ENCODE results near the gene SSBP3. TPM values are rescaled to one million over a fixed set of nuclear protein-coding genes. Genes with fewer than 3 reads are reported as not detected.
A peak's percentile ranks its signal among the peaks of the same experiment; 100 is the strongest.

Gene SSBP3
- polyA plus RNA-seq, 1 donor (not counting 4 experiments of a cell fraction or from before 2014, with no cell fraction given) = 16.9 TPM

DNA sequence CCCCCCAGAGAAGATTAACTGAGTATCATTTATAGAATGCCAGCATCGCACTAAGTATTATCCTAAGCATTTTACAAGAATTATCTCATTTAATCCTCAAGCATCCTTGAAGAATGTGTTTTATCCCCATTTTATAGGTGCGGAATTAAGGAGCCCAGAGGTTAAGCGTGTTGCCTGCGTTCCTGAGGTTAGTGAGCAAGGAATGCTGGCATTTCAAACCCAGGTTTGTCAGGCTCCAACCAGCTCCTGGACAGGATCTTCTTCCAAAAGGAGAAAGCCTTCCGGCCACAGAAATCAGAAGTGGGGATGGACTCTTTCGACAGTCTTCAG is 82.3 kb downstream of the SSBP3 start:
- dilution Hi-C loops (cut with MboI; ENCODE audit: extremely low pct_ligation_motif_present, low sequenced_read_pairs) = no loop called here
- H3K4me1 ChIP-seq (ENCODE audit: control insufficient read depth, extremely low read depth, insufficient read depth, low read length) = peaks cover 48% of the 10 kb centered on the region
- H3K9me1 ChIP-seq (ENCODE audit: control insufficient read depth, extremely low read depth, insufficient read depth, low read length) = peaks cover 3% of the 10 kb centered on the region
- peak overlapping the region; percentile 46 for H3K9ac ChIP-seq (ENCODE audit: control insufficient read depth, extremely low read depth, insufficient read depth, low read length)
- H3K27ac ChIP-seq (ENCODE audit: control insufficient read depth, insufficient read depth, low read length) = peak overlapping the region; percentile 59
- no peaks in the 10 kb centered on the region for H4K20me1 ChIP-seq (ENCODE audit: control insufficient read depth, extremely low read depth, insufficient read depth, low read length)
- DNase-seq (ENCODE audit: low read depth, low spot score) (peak; percentile 63), FAIRE-seq (peak; percentile 88)
- H3K4me3 ChIP-seq (ENCODE audit: control insufficient read depth in 2 of 3, extremely low read depth in 1 of 3, insufficient read depth in 2 of 3, low read depth in 1 of 3, low read length in 3 of 3) = peak overlapping the region in 2 of 3 experiments; percentile 33 to 48
- H3K36me3 ChIP-seq (ENCODE audit: control insufficient read depth in 2 of 2, extremely low read depth in 1 of 2, insufficient read depth in 2 of 2, low read length in 2 of 2) = peaks cover 0 to 2% of the 10 kb centered on the region in 2 experiments
- H3K4me2 ChIP-seq (ENCODE audit: control insufficient read depth, extremely low read depth, insufficient read depth, low read depth, low read length) = peak overlapping the region; percentile 79
- H3K9me3 ChIP-seq (ENCODE audit: control insufficient read depth, low read depth, low read length) = no peaks in the 10 kb centered on the region
- TF ChIP-seq, protein P1, sequence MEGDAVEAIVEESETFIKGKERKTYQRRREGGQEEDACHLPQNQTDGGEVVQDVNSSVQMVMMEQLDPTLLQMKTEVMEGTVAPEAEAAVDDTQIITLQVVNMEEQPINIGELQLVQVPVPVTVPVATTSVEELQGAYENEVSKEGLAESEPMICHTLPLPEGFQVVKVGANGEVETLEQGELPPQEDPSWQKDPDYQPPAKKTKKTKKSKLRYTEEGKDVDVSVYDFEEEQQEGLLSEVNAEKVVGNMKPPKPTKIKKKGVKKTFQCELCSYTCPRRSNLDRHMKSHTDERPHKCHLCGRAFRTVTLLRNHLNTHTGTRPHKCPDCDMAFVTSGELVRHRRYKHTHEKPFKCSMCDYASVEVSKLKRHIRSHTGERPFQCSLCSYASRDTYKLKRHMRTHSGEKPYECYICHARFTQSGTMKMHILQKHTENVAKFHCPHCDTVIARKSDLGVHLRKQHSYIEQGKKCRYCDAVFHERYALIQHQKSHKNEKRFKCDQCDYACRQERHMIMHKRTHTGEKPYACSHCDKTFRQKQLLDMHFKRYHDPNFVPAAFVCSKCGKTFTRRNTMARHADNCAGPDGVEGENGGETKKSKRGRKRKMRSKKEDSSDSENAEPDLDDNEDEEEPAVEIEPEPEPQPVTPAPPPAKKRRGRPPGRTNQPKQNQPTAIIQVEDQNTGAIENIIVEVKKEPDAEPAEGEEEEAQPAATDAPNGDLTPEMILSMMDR (optimal IDR thresholded peaks at IDR 0.05 in 1 of 3, IDR thresholded peaks at IDR 0.05 in 1 of 3, conservative IDR thresholded peaks at IDR 0.05 in 1 of 3; ENCODE audit: extremely low read depth in 1 of 3, insufficient read depth in 2 of 3, low read length in 3 of 3) = no peak
- TF ChIP-seq EZH2 (IDR thresholded peaks at IDR 0.05; ENCODE audit: low read length) = no peak
- no peak overlapping the region for H2AFZ ChIP-seq (ENCODE audit: control insufficient read depth, low read length)
- H3K79me2 ChIP-seq (ENCODE audit: control insufficient read depth, insufficient read depth, low read length) = peaks cover 11% of the 10 kb centered on the region
- no peaks in the 10 kb centered on the region for H3K27me3 ChIP-seq (ENCODE audit: control insufficient read depth, extremely low read depth, insufficient read depth, low read length)

GRCh38 chr1:54323324-54323739 is 82.9 kb downstream of the SSBP3 start:
- Histone ChIP-seq H3K9me1 (ENCODE audit: control insufficient read depth, extremely low read depth, insufficient read depth, low read length) (peaks cover 3% of the 10 kb centered on the region), H3K4me1 (ENCODE audit: control insufficient read depth, extremely low read depth, insufficient read depth, low read length) (peaks cover 43% of the 10 kb centered on the region), H3K4me2 (ENCODE audit: control insufficient read depth, extremely low read depth, insufficient read depth, low read depth, low read length) (peak overlapping the region; percentile 79), H3K9me3 (ENCODE audit: control insufficient read depth, low read depth, low read length) (no peaks in the 10 kb centered on the region), H3K4me3 (ENCODE audit: control insufficient read depth in 2 of 3, extremely low read depth in 1 of 3, insufficient read depth in 2 of 3, low read depth in 1 of 3, low read length in 3 of 3) (peak overlapping the region in 2 of 3 experiments; percentile 33 to 48), H2AFZ (ENCODE audit: control insufficient read depth, low read length) (no peak overlapping the region), H3K36me3 (ENCODE audit: control insufficient read depth in 2 of 2, extremely low read depth in 1 of 2, insufficient read depth in 2 of 2, low read length in 2 of 2) (peaks cover 0 to 2% of the 10 kb centered on the region in 2 experiments), H3K27ac (ENCODE audit: control insufficient read depth, insufficient read depth, low read length) (peak overlapping the region; percentile 59), H3K27me3 (ENCODE audit: control insufficient read depth, extremely low read depth, insufficient read depth, low read length) (no peaks in the 10 kb centered on the region), H3K79me2 (ENCODE audit: control insufficient read depth, insufficient read depth, low read length) (peaks cover 10% of the 10 kb centered on the region), H4K20me1 (ENCODE audit: control insufficient read depth, extremely low read depth, insufficient read depth, low read length) (no peaks in the 10 kb centered on the region), H3K9ac (ENCODE audit: control insufficient read depth, extremely low read depth, insufficient read depth, low read length) (peak overlapping the region; percentile 46)
- TF ChIP-seq, protein P1 (optimal IDR thresholded peaks at IDR 0.05 in 1 of 3, IDR thresholded peaks at IDR 0.05 in 1 of 3, conservative IDR thresholded peaks at IDR 0.05 in 1 of 3; ENCODE audit: extremely low read depth in 1 of 3, insufficient read depth in 2 of 3, low read length in 3 of 3) = peak; percentile 51 to 71 (median 54)
- no peak for TF ChIP-seq EZH2 (IDR thresholded peaks at IDR 0.05; ENCODE audit: low read length)
- dilution Hi-C loops (cut with MboI; ENCODE audit: extremely low pct_ligation_motif_present, low sequenced_read_pairs) = no loop called here
- DNase-seq (ENCODE audit: low read depth, low spot score) (peak; percentile 93), FAIRE-seq (peak; percentile 98)
